HG03097 (cell line): ENCODE results near the gene HSPBP1.
"Not testable (repeated sequence)": the region's sequence is repeated elsewhere in the genome, so short reads cannot be mapped to it uniquely, and the experiment has no call there.

Experiments
- ATAC-seq: cut with Tn5 transposase; IDR thresholded peaks from one replicate; pipeline ENCODE4 v1.9.1; 2021; ENCODE audit not compliant: unreplicated experiment, low FRiP score

HSPBP1 gene, protein sequence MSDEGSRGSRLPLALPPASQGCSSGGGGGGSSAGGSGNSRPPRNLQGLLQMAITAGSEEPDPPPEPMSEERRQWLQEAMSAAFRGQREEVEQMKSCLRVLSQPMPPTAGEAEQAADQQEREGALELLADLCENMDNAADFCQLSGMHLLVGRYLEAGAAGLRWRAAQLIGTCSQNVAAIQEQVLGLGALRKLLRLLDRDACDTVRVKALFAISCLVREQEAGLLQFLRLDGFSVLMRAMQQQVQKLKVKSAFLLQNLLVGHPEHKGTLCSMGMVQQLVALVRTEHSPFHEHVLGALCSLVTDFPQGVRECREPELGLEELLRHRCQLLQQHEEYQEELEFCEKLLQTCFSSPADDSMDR

DNA sequence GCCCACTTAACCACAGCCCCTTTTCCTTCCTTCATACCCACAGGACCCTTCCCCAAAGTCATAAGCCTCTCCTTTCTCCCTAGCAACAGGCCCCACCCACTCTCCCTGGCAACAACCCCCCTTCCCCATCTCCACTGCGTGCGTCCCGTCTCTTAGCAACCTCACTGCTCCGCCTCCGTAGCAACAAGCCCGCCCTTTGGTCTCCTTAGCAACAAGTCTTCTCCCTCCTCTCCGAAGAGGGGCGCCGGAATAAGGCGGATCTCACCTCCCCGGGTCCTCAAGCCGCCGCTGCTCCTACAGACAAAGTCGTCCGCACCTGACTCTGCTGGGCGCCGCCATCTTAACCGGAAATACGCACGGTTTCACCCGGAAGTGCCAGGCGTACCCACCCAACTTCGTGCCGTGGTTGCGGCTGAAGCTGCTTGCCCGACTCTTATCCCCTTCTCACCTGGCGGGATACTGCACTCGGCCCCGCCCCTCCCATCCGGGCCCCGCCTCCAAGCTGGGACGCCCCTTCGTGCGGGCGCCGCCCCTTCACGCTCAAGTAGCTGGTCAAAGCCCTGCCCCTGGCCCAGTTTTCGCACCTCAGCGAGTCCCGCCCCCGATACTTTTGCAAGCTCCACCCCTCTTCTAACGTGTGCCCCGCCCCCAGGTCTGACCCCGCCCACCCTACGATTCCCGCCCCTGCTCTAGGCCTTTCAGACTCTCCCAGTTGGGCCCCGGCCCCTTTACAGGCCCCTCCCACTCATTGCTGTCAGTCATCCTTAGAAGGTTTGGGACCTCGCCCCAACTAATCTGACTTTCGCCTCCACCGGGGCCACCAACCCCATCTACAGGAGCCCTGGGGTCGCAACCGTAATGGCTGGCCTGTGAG lies at the start of gene HSPBP1:
HSPBP1 (minus strand) TSS at position 341 of the 874 bp plus-strand sequence. CDS start 502 bp downstream, outside the sequence.
- ATAC-seq: peak; percentile 62

DNA sequence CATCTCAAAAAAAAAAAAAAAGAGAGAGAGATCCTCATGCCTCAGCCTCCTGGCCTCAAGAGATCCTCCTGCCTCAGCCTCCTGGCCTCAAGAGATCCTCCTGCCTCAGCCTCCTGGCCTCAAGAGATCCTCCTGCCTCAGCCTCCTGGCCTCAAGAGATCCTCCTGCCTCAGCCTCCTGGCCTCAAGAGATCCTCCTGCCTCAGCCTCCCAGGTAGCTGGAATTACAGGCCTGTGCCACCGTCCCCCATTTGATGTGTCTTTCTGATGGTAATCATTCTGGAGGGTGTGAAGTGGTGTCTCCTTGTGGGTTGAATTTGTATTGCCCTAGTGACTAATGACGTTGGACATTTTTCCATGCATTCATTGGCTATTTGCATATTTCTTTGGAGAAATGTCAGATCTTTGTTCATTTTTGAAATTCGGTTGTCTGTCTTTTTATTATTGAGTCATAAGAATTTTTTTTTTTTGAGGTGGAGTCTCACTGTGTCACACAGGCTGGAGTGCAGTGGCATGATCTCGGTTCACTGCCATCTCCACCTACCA lies 48.9 kb upstream of the HSPBP1 start:
- ATAC-seq: not testable (repeated sequence)

DNA sequence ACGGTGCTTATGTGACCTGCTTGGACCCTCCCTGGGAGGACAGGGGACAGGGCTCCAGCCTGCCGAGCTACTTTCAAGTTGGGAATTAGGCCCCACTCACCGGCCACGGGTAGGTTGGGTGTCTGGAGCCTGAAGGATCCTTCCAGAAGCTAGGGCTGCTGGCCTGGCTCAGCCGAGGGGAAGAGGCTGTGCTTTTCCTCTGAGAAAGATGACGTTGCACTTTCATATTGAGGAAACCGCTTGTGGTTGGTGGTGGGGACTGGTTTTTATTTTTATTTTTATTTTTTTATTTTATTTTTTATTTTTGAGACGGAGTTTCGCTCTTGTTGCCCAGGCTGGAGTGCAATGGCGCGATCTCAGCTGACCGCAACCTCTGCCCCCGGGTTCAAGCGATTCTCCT lies 45.3 kb upstream of the HSPBP1 start, which contains the start of gene TMEM150B:
TMEM150B (minus strand) TSS at position 170 of the 400 bp plus-strand sequence. CDS start 4,305 bp downstream, outside the sequence.
- no peak for ATAC-seq

DNA sequence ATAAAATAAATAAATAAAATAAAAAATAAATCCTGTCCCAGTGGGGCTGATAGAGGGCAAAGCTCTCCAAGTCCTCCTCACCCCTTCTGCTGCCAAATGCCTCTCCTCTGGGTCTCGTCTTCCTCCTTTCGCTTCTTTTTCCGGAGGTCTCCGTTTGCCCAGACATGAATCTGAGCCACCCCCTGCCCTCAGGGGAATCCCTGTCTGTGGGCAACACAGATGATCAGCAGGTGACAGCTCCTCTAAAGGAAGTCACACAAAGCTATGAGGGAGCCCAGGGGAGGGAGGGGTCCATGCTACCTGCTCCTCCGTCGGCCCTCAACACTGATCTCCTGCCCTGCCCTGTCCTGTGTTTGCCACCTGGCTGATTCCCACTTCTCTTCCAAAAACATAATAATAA lies 44.8 kb upstream of the HSPBP1 start:
- ATAC-seq: no peak

DNA sequence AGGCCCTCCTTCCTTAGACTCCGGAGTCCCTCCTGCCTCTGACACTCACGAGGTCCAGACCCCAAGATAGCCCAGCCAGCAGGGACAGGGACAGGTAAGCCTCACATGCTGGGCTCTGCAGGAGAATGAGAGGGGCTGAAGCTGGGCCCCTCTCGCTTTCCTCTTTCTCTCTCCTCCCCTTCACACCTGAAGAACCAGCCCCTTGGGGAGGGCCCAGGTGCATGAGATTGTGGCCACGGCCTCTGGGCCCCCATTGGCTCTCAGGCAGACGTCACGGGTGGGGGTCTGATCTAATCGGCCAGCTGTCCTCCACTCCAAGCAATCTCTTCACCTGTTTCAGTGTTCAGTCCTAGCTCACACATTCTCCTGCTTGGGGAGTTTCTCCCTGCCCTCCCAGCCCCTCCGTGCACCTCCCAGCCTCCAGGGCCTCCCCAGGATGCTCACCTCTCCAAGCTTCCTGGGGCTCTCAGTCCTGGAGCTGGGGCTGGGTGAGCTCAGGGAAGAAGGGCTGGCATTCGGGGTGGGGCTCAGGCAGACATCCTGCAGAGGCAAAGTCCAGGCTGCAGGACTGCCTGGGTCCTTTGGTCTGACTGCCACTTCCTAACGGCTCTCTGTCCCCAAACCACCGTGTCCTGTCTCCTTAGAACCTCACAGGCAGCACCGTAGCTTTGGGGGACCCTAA lies 42.4 kb upstream of the HSPBP1 start:
- no peak for ATAC-seq

DNA sequence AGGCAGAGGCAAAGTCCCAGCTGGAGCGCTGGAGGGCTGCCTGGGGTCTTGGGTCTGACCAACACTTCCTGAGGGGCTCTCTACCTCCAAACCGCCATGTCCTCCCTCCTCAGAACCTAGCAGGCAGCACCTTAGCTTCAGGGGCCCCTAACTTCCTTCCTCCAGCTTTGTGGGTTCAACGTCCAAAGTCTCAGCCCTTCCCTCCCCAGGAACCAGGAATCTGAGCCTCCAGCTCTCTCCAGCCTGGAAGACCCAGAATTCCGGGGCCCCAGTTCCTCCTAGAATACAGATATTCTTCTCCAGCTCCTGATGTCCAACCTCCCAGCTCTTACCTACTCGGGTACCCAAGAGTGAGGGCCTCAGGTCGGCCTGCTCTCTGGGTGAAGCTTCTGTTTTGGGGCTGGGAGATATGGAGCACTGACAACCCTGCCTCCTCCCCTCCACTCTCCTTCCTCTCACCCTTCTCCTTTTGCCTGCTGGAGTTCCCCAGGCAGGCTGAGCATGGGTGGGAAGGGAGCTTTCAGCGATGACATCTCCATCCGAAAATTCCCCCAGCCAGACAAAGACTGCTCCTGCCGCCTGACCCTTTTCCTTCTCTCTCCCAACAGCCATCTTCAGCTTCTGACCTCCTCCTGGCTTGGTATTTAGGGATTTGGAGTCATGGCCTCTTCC lies 41.7 kb upstream of the HSPBP1 start:
- ATAC-seq: no peak

DNA sequence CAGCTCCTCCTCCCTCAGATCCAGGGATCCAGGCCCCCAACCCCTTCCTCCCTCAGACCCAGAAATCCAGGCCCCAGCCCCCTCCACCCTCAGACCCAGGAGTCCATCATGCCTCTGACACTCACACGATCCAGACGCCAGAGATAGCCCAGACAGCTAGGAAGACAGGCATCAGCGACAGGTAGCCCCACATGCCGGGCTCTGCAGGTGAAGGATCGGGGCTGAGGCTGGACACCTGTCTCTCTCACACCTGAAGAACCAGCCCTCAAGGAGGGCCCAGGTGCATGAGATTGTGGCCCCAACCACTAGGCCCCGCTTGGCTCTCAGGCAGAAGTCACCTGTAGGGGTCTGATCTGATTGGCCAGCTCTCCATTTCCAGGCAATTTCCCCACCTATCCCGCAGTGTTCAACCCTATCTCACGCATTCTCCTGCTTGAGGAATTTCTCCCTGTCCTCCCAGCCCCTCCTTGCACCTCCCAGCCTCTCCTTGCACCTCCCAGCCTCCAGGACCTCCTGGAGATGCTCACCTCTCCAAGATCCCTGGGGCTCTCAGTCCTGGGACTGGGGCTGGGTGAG lies 41.0 kb upstream of the HSPBP1 start:
- no peak for ATAC-seq

DNA sequence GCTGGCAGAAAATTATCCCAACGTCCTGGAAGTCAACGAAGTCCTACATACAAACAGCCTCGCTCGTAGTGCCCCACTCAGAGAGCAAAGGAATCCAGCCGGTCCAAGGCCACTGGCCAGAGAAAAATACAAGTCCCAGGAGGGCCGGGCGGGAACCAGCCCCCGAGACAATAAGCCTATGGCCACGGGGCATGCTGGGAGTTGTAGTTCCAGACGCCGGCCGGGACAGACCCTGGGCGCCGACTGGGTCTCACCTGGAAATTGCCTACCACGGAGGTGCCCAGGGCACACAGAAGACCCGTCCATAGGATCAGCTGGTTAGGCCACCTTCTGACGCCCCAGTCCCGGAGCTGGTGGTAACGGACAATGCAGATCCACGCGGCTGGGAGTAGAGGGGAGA lies 39.9 kb upstream of the HSPBP1 start:
- ATAC-seq: no peak

DNA sequence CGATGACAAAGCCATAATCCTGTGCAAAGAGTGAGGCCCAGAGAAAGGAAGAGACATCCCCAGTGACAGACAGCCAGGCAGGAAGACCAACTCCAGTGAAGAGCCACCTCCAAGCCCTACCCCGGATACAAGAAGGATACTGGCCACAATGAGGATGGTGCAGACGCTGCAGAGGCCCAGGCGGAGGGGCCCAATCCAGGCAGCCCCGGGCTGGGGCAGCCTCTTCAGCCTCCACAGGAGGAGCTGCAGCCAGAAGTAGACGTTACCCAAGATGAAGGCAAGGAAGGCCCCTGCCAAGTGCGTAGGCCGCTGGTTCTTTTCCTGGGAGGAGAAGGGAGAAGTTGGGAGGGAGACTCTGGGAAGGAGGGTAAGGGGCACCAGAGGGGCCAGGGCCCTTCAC lies 36.7 kb upstream of the HSPBP1 start:
- no peak for ATAC-seq

DNA sequence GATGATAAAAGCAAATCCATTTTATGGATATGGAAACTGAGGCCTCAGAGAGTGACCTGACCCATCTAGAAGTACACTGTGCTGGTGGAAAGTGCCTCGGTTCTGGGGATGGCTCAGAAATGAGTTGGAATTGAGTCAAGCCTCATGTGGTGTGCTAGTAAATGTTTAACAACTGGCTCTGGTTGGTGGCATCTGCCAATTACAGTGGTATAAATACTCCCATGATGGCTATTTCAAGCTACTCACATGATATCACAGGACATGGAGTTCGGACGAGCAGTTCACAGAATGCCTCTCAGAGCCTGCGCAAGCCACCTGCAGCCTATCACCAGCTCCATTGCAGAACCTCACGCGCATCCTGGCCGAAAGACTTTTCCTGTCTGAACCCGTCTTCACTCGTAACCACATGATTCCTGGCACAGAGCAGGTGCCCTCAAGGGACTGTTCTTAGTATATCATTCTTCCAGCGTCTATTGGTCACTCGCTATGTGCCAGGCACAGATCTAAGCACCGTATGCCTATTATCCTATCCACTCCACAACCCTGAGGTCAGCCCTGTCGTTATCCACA lies 36.1 kb upstream of the HSPBP1 start:
- ATAC-seq: no peak

DNA sequence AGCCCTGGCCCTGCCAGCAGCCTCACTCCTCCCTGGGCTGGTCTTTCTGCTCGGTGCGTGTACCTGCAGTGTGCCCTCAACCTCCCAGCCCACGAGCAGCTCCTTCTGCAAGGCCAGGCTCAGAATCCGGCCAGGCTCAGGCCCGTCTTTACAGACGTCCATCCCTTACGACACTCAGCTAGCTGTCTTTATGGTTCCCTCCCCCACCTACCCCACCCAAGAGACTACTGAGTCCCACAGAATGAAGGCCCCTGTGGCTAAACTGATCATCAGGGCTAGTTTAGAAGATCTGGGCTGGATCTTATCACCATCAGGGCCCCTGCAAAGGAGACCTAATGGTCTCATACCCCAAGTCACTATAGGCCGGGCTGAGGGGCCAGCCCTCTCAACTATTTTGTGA lies 34.5 kb upstream of the HSPBP1 start:
- no peak for ATAC-seq

DNA sequence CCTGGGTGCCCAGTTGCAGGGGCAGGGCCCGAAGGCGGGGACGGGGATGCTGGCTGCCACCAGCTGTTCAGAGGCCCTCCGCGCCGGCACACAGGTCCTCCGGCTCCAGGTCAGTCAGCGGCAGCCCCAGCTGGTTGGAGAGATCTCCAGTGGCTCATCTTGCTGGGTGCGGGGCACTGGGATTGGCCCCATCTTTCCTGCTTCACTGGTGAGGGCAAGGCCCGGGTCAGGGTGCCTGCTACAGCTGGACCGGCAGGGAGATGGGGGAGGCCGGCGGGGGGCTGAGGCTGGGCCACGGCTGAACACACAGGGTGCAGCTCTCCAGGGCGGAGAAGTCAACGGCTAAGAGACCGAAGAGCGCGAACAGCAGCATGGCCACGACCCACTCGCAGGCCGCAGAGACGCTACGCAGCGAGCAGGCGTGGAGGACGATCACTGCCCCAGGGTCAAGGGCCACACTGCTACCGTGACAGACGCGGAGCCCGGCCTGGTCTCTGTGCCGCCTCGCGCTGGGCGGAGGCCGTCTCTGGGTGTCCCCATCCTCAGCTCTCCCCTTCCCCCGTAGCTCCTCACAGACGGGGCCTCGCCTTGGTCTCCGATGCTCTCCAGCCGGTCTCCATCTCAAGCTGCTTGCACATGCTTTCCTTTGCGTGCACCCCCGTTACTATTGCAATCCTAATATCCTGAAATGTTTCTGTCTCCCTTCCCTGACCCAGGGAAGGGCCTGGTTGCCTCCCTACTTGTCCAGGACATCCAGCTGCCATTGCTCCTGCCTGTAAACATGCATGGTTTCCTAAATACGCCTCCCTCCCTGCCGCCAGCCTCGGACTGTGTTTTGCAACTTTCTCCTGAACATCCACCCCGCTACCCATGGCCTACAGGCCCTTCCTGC lies 33.0 kb upstream of the HSPBP1 start:
- ATAC-seq: no peak

DNA sequence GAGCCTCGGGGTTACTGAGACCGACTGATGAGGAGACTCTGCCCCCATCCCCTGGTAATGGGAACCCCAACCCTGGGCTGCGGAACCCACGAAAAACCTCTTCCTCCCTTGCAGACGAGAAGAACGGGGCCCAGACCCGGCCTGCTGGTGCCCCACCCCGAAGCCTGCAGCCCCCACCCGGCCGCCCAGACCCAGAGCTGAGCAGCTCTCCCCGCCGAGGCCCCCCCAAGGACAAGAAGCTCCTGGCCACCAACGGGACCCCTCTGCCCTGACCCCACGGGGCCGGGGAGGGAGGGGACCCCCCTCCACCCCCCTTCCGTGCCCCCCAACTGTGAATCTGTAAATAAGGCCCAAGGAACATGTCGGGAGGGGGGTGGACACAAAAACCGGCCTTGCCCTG lies 31.9 kb upstream of the HSPBP1 start:
- no peak for ATAC-seq

DNA sequence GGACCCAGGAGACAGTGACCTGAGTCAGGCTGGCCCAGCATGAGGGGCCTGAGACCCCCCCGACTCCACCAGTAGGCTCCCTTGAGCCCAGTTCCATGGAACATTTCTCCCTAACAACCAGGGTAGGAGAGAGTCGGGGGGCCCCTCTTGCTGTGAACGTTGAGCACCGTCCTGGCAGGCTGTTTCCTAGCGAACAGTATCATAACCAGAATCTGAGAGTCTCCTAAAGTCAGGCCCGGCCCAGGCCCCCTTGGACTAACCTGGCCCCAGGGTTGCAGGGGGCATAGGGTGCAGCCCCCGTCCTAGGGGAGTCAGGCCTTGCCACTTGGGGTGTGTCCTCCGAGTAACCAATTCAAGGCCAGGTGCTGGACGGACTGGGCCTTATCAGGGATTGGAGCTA lies 31.5 kb upstream of the HSPBP1 start:
- no peak for ATAC-seq

DNA sequence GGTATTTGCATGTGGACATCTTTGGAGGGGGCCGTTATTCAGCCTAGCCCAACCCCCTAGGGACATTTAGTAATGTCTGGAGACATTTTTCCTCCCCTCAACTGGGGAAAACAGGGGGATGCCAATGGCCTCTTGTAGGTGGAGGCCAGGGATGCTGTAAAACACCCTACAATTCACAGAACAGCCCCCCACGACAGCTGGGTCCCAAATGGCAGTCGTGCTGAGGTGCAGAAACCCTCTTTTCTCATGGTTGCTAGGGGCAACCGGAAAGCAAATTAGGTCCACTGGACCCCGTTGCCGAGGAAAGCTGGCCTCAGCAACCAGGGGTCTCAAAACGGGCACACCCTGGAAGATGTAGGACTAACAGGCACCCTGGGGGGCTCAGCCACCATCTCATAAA lies 30.6 kb upstream of the HSPBP1 start:
- ATAC-seq: no peak

DNA sequence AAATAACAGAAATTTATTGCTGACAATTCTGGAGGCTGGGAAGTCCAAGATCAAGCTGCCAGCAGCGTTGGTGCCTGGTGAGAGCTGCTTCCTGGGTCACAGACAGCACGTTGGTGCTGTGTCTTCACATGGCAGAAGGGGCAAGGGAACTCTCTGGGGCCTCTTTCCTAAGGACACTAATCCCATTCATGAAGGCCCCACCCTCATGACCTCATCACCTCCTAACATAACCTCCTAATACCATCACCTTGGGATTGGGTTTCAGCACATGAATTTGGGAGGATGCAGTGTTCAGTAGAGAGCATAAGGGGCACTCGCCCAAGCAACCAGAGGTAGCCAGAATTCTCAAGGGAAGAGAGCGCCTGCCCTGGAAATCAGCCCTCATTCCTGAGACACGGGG lies 29.5 kb upstream of the HSPBP1 start:
- ATAC-seq: no peak

DNA sequence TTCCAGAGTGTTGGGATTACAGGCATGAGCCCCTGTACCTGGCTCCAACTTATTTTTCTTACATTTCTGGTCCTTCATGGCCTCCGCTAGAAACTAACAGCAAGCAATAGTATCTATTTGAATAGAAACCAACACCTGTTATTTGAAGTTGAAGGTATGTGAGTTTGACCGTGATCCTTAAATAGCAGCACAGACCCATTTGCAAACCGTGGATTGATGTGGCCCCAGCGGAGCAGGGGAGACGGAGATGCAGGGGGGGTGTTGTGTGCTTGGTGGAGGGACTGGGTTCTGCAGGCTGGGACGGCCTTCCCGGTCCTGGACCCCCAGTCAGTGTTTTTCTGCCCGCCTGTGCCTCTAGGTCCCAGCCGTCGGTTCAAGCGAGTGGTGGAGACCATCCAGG lies 28.4 kb upstream of the HSPBP1 start:
- no peak for ATAC-seq

DNA sequence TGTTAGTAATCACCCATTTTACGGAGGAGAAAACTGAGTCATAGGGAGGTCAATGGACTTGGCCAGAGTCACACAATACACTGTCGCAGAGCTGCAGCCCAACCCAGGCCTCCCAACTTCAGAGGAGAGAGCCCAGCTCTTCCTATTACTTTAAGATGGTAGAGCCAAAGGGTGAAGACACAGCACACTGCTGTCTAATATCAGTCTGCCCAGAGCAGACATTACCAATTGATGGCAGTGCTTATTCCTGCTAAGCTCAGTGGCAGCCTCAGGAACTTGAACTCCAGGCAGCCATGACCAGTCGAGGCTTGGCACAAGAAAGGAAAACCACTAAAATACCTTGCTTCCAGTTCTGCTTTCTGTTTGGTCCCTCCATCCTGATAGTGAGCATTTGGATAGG lies 26.8 kb upstream of the HSPBP1 start:
- ATAC-seq: no peak
